Esophagus squamous epithelium (tissue), 4 donors: Measurements from ENCODE around the gene GZMA.

Experiments used
- CTCF ChIP-seq, 6 experiments: fragments of 450-650 bp in 4 of 6; fragments of 200-600 bp in 2 of 6; sonication (generic) in 2 of 6; IDR thresholded peaks; one replicate each; pipeline ENCODE4 v1.5.1; 2016 to 2019; ENCODE audit warnings: antibody characterized with exemption in 6 of 6, mild to moderate bottlenecking in 4 of 6, moderate library complexity in 4 of 6
- POLR2A ChIP-seq, 4 donors: fragments of 450-650 bp; IDR thresholded peaks; one replicate each; pipeline ENCODE4 v1.6.1; 2017; ENCODE audit warnings: antibody characterized with exemption in 4 of 4, mild to moderate bottlenecking in 4 of 4, moderate library complexity in 3 of 4

- TF ChIP-seq CTCF (IDR thresholded peaks at IDR 0.05), result no peak
- TF ChIP-seq POLR2A (IDR thresholded peaks at IDR 0.05), result no peak
Observed at GRCh38 chr5:55081541-55081940, 20.9 kb upstream of the GZMA start.
